Mucosa of descending colon (tissue), 3 donors: ENCODE data around the gene NFIX. TPM values are rescaled to one million over a fixed set of nuclear protein-coding genes. Genes with fewer than 3 reads are reported as not detected.

Experiments used
- ATAC-seq: fragments of 200-7000 bp; cut with Tn5 transposase; one replicate; pipeline ENCODE4 v1.9.1; 2020; ENCODE audit warnings: mild to moderate bottlenecking, moderate library complexity
- DNase-seq, 3 donors: peaks; one replicate each; pipeline ENCODE4 v3.0.0-alpha.2; 2020
- H3K36me3 ChIP-seq: fragments of 200-600 bp; one replicate; pipeline ENCODE4 v1.8.0; 2021; ENCODE audit warnings: low read depth, mild to moderate bottlenecking
- H3K4me1 ChIP-seq: fragments of 200-600 bp; one replicate; pipeline ENCODE4 v1.8.0; 2021; ENCODE audit warnings: low read depth, mild to moderate bottlenecking
- H3K4me3 ChIP-seq: fragments of 200-600 bp; one replicate; pipeline ENCODE4 v1.8.0; 2021; ENCODE audit warnings: mild to moderate bottlenecking
- H3K9me3 ChIP-seq: fragments of 200-600 bp; one replicate; pipeline ENCODE4 v1.8.0; 2021; ENCODE audit warnings: mild to moderate bottlenecking
- intact Hi-C, 2 donors: fragments of 100-400 bp; cut with DNase I in 1 of 2; cut with micrococcal nuclease in 1 of 2; formaldehyde crosslinking; loops; one replicate each; pipeline versions ENCODE4 v1.11.0 to v1.11.1; 2022; cut with DNase I, micrococcal nuclease
- total RNA-seq, 3 donors: library from RNA; stranded (reverse); fragmentation: NEBNext Ultra II Directional in 2 of 3; extraction: Animal tissue kit (Norgen Biotek cat#: 25700) in 2 of 3; gene quantifications; one replicate each; pipeline versions ENCODE4 v1.2.1 to v1.2.4, GENCODE V29; 2021 to 2023
- TF ChIP-seq, protein P1 (sequence below): fragments of 200-600 bp; IDR thresholded peaks from one replicate; pipeline ENCODE4 v1.8.0; 2022; ENCODE audit warnings: antibody characterized with exemption, mild to moderate bottlenecking
- donor health status: DM: no; HTN: no; CAD: no; lungs with moderate emphysema.
- donor health status: DM: no; HTN: no; CAD: no.
- donor health status: DM: no; HTN: yes; CAD: no.

NFIX gene
- total RNA-seq, 3 donors from 2014 or later = 59.4 to 238 (median 64.6) TPM

DNA sequence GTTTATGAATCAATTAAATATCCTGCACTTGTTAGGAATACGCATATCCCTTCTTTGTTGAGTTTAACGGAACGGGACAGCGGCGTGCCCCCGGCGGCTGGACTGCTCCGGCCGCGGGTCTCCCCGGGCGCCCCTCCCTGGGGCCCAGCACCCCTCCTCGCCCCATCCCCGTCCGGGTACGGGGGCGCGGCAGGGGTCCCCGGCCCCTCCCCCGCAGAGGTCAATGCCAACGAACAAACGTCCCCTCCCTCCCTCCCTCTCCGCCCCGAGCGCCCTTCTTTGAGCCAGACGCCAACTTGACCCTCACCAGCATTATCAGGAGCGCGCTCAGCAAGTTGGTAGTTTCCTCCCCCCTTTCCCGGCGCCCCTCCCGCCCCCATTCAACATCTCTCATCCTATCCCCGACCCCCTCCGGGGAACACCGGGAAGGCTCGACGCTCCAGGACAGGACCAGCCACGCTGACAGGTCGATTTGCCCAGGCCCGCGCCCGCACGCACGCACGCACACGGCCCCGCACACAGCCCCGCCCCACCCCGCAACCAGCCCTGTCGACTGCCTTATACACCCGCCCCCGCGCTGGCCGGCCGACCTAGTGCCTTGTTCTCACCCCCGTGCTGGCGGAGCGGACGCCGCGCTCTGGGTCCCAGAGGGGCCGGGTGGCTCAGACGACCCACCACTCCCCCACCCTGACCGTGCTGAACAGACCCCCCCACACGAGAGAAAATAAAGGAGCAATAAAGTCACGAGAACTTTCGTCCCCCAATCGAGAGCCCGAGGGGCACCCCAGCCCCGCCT is 102.4 kb downstream of the NFIX start:
- intact Hi-C loops = loop anchor here in 1 of 2 donors (10.0 kb wide), 1 partner anchor 113 kb away; no protein-coding TSS in a partner anchor
- no peak for ATAC-seq
- H3K4me1 ChIP-seq = peaks cover 41% of the 10 kb centered on the region

DNA sequence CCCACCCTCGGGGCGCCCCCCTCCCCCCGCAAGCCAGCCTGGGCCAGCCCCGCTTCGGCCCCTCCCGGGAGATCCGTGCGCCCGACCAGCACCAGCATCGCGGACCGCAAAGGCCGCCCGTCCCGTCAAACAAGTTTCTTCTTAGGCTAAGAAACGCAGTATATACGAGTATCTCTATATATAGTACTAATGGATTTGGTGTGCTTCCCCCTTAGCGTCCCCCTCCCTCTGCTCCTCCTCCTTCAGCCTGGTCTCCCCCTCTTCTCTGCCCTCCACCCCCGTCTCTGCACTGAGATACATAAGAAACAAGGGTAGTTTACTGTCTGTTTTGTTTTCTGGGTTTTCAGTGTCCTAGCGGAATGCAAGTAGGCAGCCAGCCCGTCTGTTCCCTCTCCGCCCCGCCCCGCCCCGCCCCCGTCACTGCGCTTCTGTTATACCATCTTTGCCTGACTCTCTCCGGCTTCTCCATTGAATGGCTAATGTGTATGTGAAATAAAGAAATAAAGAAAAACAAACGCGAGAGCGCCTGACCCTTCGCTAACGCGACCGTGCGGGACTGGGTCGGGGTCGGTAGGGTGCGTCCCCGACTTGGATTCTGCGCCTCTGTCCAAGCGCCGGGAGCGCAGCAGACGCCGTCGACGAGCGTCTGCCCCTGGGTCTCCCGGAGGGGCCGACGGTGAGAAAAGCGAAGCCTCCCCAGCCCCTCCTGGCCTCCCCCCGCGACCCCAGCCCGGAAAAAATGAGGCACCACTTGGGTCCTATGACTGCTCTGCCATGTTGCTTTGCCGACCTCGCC is 103.2 kb downstream of the NFIX start:
- no peaks in the 10 kb centered on the region for H3K36me3 ChIP-seq
- ATAC-seq (peak; percentile 35), DNase-seq (peak; percentile 43 to 72 (median 62))
- no peaks in the 10 kb centered on the region for H3K9me3 ChIP-seq
- H3K4me1 ChIP-seq = peaks cover 46% of the 10 kb centered on the region
- H3K4me3 ChIP-seq = no peak overlapping the region
- intact Hi-C loops = loop anchor here in 1 of 2 donors (10.0 kb wide), 1 partner anchor 114 kb away; no protein-coding TSS in a partner anchor
- TF ChIP-seq, protein P1, sequence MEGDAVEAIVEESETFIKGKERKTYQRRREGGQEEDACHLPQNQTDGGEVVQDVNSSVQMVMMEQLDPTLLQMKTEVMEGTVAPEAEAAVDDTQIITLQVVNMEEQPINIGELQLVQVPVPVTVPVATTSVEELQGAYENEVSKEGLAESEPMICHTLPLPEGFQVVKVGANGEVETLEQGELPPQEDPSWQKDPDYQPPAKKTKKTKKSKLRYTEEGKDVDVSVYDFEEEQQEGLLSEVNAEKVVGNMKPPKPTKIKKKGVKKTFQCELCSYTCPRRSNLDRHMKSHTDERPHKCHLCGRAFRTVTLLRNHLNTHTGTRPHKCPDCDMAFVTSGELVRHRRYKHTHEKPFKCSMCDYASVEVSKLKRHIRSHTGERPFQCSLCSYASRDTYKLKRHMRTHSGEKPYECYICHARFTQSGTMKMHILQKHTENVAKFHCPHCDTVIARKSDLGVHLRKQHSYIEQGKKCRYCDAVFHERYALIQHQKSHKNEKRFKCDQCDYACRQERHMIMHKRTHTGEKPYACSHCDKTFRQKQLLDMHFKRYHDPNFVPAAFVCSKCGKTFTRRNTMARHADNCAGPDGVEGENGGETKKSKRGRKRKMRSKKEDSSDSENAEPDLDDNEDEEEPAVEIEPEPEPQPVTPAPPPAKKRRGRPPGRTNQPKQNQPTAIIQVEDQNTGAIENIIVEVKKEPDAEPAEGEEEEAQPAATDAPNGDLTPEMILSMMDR = no peak

More for the DNA sequence above, 102.4 kb downstream of the NFIX start:
- H3K36me3 ChIP-seq = no peaks in the 10 kb centered on the region
- H3K4me3 ChIP-seq = no peak overlapping the region
- TF ChIP-seq, protein P1 = no peak
- H3K9me3 ChIP-seq = no peaks in the 10 kb centered on the region
- peak; percentile 45 to 82 (median 59) for DNase-seq

DNA sequence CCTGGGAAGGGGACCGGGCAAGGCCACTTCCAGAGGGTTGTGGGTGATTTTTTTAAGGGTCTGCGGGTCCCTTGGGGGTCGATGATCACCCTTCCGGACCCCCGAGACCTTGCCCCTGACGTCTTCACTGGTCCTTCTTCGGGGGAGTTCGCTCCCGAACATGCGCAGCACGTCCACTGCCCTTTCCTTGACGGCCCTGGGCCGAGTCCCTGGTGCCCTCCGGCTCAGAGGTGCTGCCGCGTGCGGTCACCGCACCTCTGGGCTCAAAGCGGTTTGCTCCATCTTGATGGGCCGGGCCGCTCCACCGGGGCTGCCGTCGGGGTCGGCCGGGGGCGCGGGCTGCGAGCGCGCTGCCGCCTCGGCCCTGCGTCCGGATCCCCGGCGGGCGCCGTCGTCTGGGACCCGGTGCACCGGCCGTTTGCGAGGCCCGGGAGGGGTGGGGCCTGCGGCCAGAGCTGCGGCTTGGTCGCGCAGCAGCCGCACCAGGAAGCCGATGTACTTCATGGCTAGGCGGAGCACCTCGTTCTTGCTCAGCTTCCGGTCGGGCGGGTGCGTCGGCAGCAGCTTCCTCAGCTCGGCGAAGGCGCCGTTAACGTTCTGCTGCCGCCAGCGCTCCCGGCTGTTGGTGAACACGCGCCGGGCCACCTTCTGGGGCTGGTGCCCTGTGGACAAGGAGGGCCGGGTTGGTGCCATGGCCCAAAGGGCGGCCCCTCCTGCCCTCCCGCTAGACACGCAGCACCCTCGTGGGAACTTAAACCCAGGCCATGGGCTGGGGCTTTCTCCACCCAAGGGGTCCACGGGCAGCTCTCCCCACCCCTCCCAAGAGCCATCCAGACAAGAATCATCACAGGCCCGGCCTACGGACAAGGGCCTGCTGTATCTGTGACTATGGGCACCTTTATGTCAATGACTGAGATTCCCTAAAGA is 104.1 kb downstream of the NFIX start:
- Histone ChIP-seq H3K4me1 (peaks cover 39% of the 10 kb centered on the region), H3K36me3 (no peaks in the 10 kb centered on the region), H3K9me3 (no peaks in the 10 kb centered on the region), H3K4me3 (no peak overlapping the region)
- TF ChIP-seq, protein P1 = no peak
- intact Hi-C loops = loop anchor here in 1 of 2 donors (10.0 kb wide), 1 partner anchor 115 kb away; no protein-coding TSS in a partner anchor
- DNase-seq = peak; percentile 83 to 94 (median 86)
- peak; percentile 78 for ATAC-seq

DNA sequence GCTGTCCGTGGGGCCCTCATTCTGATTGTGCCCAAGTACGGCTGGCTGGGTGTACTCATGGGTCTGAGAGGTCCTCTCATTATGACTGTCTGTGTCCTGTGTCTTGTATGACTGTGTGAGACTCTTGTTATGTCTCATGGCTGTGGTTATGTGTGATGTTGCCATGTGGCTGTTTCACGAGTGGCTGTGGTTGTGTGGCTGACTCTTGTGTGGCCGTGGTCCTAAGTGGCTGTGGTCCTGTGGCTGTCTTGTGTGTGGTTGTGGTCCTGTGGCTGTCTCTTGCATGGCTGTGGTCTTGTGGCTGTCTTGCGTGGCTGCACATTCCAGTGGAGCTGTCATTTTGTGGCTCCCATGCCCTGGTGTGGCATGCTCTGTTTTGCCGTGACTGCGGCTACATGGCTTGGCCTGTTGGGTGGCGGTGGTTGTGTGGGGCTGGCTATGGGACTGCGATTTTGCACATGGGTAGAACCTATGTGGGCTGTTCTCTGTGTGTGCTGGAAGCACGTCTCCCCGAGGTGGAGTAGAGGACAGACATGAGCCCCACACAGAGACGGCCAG is 104.8 kb downstream of the NFIX start:
- Histone ChIP-seq H3K9me3 (no peaks in the 10 kb centered on the region), H3K4me1 (peaks cover 34% of the 10 kb centered on the region), H3K4me3 (no peak overlapping the region), H3K36me3 (no peaks in the 10 kb centered on the region)
- TF ChIP-seq, protein P1 = no peak
- DNase-seq = peak in 1 of 3 donors; percentile 25
- ATAC-seq = no peak
- intact Hi-C loops = no loop called here
